Measurements from ENCODE around the gene ZNF831.

ZNF831 gene

DNA sequence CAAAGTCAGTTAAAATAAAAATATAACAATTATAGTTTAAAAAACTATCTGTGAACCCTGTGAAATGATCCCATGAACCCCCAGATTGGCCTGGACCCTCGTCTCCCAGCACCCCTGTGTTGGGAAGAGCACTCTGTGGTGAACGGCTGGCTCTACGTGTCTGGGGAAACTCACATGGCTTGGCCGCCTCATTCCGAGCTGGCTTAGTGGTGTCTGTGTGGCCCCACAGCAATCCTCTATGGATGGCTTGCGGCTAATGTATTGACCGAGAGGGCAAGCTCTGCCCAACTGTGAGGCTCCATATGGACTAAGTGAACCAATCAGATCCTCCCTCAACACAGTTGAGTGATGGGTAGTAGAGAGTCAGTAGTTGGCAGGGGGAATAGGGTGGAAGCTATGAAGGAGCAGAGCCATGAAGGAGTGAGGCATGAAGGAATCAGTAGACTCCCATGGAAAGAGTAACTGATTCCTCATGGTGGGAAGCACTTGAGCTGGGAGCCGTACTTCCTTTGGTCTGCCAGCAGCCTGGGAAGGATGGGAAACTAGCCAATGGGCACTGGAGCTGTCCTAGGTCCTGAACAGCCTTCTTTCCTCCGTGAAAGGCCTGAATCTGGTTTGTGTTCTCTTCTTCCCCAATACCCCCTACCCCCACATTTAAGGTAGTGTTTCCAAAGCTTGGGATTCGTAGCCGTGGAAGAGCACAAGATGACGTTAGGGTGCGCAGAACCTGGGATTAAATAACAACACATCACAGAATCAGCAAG is 21.6 kb upstream of the ZNF831 start:
- DNase-seq (ENCODE audit: low read depth): no peak

DNA sequence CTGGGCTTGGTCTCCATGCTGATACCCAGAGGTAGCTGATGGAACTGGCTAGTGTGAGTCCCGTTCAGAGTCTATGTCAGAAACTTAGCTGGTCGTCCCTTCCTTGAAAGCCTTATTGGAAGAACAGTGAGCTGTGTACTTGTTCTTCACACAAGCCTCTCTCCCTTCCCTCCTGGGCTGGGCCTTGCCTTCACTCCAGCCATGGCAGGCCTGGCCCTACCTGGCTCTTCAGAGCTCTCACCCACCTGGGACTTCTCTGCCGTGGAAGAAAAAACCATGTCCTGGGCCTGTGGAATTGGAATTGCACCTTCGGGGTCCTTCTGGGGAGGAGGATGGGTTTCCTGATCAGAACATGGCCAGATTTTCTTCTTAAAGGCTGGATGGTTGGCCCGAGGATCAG is 20.3 kb upstream of the ZNF831 start:
- DNase-seq (ENCODE audit: low read depth): no peak

DNA sequence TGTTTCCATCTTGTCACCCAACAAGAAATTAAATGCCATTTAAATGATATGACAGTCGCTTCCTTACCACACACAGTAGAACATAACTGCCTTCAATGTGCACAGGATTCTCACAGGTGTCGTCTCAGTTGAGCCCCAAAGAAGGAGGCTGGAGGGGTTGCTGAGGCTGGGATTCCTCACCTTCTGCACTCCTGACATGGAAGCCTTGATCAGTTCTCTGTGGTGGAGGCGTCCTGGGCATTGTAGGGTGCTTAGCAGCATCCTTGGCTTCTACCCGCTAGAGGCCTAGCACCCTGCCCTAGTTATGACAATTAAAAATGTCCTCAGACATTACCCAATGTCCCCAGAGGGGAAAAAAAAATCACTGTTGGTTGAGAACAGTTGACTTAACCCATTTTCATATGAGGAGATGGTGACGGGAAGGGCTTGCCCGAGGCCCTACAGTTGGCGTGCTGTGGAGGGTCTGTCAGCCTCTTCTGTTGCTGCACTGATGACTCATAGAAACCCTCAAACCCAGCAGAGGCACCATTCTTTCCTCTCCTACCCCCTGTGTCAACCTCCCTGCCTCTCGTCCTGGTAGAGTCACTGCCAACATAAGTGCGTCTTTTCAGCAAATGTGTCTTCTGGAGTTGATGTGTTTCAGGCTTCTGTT is 19.3 kb upstream of the ZNF831 start:
- no peak for DNase-seq (ENCODE audit: low read depth)

DNA sequence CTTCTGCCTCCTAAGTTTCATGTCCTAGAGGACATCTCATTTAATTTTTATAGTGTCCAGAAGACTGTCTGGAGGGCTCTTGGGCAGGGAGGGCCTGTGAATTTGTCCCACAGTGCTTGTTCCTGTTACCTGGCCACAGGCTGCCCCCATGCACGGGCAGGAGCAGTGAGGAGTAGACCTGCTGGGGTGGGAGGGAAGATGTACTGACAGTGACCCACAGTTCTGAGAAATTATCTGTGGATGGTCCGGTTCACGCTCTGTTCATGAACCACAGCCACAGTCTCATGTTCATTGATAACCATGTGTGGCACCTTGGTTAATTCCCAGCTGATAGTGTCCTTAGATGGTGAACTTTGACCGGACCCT is 18.8 kb upstream of the ZNF831 start:
- no peak for DNase-seq (ENCODE audit: low read depth)

DNA sequence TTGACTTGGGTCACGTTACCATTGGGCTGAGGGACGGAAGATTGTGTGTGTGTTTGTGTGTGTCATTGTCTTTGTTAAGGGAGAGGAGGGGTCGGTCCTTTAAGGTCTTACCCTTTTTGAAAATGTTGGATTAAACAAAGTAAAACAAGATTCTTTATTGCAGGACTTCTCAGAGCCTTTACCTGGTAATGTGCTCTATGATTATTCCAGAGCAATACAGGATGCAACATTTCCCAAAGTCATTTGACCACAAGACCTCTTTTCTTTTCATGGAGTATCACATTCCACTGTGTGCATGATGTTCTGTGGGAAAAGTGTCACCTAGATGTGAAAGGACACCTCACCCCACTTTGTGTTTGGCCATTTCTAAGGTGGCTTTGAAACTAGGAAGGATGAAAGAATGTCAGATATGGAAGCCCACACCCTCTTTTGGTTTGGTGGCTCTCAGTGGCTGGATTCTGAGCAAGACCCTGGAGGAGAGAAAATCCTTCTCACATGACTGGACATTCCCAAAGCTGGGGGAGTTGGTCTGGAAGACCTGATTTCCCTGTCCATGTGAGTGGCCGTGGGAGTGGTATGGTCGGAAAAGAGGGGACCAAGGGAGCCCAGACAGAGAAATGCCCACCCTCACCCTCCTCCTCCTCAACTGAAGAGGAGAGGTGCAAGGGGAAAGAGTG is 18.2 kb upstream of the ZNF831 start:
- DNase-seq (ENCODE audit: low read depth): no peak

DNA sequence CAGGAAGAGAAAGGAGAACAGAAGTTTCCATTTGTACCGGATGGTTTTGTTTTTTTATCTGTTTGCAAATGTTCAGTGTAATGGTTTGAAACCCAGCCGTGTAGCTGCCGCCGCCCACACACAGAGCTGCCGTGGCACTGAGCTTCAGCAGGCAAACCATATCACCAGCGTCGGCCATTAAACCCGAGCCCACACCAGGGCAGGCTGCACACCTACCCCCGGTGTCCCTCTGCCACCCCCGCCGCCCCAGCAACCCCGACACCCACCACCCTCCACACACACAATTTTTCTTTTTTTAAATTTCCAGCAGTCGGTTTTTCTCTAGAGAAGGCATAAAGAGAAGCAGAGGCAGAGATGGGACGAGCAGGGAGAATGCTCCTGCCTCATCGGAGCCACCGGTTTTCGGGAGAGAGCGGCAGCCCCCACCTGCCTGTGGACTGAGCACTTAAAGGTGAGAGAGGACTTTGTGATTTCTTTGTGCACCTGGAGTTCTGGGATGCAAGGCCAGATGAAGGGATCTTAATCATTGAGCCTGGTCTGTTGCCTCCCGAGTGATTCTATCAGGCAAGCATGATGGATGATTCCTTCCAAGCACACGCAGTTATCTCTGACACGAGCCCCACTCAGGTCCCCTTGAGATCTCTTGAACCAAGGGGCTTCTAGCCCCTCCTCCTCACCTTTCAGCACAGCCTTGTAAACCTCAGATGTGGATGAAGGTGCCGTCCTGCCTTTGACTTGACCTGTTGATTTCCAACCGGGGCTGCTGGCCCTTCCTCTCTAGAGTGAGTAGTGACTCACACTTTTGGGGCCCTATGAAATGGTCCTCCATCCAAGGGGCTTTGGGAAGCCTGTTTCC is 17.5 kb upstream of the ZNF831 start:
- peak; percentile 32 for DNase-seq (ENCODE audit: low read depth)

DNA sequence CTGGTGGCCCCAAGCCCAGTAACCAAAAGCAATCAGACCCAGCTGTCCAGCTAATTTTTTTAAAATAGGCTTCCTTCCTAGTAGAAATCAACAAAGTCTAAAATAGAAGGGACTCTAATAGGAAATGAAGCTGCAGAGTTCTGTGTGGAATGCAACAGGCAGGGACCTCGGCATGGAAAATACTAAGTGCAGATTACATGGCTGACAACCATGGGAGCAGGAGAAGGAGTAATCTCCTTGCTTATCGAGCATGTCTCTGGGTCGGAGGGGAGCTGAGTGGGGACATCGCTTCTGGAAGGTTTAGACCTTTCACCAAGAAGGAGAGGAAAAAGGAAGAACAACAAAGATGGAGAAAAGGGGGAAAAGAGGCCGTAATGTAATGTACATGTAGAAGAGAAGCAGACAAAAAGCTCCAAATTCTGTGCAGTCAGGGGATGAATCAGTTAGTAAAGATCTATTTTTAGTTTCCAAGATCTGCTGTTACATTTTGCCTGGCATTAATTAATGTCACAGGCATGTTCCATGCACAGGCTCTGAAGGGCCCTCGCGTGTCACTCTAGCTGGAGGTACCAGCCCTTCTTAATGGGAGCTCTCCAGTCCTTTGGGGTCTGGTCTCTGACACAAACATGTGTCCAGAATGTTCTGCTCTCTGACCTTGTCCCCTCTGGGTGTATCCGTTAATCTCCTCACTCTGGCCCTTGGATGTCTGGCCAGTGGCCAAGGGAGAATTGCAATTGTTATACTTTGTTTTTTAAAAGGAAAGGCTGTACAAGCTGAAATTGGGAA is 16.6 kb upstream of the ZNF831 start:
- no peak for DNase-seq (ENCODE audit: low read depth)

DNA sequence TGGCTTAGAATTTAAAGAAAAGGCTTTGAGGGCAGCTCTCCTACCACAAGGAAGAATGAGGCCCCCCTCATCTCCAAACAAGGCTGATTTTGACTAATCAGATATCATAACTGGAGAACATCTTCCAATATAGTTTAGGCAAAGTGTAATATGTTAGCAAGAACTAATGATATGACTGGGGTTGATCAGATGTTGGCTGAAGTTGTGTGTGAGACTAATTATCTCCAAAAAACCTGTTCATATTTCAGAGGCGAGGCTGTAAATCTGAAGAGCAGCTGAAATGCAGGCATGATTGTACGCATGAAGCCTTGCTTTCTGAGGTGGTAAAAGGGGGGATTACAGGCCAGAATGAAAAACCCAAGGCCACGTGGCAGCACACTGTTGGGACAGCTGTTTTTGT is 16.0 kb upstream of the ZNF831 start:
- no peak for DNase-seq (ENCODE audit: low read depth)

DNA sequence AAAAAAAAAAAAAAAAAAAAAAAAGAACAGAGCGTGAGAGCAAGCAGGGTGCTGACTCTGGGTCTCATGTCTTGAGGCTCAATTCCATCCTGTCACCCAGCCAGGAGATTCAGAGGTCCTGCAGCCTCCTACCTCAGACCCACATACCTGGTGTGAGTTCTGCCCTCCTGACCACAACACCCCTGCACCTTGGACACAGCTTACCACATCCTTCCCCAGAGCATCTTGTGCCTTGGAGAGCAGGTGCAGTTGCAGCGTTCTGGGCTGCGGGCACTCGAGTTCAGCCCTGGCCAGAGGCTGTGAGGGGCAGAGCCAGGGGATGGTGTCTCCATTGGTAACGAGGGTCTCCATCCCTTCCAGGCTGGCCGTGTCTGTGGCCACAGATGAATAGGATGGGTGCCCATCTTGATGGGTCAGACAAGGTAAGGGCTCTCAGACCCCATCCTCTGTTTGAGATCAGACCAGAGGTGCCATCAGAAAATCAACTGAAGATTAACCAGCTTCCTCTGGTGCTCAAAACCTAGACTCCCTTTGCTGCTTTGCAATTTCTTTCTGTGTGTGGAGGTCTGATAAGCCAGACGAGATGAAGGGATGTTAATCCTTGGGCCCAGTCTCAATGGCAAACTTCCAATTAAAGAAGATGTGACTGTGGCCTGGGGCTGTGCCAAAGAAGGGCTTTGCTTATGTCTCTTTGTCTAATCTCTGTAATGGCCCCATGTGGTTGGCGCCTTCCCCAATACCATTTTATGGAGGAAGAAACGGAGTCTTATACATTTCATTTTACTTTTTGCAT is 14.7 kb upstream of the ZNF831 start:
- DNase-seq (ENCODE audit: low read depth): no peak

DNA sequence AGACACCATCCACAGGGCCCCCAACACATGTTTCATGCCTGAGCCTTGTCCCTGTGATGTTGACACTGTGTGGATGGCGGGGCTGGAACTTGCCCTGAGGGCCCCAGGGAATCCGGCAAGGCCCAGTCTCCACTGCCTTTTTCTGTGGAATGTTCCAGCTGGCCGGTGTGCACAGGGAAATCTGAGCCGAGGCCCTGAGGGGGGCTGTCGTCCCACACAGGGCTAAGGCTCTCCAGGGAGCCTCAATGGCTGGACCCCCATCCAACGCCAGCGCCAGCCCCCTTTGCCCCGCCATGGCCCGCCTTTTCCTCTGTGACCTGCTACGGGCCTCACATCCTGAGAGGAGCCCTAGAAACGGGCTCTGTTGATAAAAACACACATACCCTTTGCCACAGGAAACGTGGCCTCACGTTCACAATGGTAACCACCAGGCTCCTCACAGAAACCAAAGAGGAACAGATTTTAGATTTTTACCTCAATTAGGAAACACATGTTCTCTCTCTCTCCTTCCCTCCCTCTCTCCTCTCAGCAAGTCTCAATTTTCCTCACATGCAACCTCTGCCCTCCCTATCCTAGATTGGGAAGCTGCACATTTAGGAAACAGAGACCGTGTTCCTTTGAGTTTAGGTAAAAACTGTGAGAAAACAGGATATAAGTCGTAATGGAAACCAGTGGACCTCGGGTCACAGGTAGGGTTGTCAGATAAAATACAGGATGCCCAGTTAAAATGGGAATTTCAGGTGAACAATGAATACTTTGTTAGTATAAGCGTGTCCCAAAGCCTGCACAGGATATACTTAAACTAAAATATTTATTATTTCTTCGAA is 13.7 kb upstream of the ZNF831 start:
- DNase-seq (ENCODE audit: low read depth): peak; percentile 44

DNA sequence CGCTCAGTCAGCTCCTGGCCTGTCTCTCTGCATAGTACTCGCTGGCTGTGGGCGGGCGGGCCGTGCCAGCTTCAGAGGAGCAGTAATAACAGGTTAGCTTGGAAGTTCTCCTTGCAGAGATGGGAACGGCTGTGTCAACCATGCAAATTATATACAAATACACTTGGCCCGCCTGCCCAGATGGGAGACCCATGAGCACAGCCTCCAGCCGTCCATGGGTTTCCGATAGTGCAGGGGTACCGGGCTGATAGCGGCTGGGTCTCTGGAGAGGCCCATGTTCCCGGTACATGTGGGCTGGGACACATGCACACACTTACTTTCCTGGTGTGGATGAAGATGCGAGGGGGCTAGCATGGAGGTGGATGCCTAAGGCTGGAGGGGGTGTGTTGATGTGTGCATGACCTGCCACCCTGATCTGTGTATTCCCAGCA is 12.8 kb upstream of the ZNF831 start:
- DNase-seq (ENCODE audit: low read depth): no peak

DNA sequence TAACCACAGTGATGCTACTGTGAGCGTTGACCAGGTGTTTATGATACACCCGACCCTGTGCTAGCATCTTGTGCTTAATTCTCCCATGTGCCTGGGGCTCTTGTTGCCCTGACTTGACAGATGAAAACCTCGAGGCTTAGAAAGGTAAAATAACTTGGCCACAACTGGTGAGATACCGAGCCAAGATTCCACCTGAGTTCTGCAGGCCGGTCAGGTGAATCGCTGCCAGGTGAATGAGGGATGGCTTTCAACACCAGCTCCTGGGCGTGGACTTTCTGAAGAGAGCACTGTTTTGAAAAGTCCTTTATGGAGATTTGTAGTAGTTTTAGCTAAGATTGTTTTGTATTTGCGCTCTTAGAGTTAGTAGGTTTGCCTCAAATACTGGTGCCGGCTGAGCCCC is 12.2 kb upstream of the ZNF831 start:
- no peak for DNase-seq (ENCODE audit: low read depth)

DNA sequence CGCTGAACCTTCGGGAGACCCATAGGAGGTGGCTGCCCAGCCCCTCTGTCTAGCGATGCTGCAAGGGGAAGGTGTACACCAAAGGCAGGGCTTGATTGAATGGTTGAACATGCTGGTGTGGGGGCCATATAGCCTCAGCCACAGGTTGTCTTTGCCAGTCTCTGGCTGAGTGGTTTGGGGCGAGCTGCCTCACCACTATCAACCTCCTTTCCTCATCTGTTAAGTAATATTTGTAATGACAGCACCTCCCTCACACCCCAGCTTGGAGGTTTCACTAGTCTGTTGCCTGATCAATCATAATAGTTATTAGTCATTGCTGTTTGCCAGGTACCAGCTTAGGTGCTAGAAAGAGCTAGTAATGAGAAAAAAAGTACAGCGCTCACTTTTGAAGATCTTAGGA is 11.8 kb upstream of the ZNF831 start:
- no peak for DNase-seq (ENCODE audit: low read depth)

DNA sequence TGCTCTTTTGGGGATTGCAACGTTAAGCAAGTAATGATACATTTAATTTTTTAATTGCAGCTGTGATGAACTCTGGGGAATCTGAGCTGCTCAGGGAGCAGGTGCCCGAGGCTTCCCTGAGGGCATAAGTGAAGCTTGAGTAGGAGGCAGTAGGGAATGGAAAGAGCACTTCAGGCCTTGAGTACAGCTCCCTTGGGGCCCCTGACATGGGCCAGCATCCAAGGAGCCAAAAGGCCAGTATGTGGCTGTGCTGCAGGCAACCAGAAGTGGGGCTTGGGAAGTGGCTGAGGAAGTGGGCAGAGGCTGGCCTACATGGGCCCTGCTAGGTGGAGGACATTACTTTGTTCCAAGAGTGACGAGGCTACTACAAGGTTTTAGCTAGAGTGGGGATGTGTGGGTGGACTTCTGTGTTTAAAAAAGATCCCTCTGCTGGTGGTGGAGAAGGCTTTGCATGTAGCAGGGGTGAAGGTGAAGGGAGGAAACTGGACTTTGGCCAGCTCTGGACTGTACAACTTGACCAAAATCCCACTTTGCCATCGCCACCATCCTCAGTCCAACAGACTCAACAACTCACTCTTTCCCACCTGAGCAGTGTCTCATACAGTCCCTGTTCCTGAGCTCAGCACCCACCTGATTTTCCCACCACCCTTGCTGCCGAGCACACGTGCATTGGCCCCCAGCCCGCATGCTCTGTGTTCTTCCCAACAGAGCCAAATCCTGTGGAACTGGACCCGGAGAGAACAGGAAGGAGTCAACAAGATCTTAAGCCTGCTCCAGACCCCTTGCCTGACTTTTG is 10.9 kb upstream of the ZNF831 start:
- no peak for DNase-seq (ENCODE audit: low read depth)

DNA sequence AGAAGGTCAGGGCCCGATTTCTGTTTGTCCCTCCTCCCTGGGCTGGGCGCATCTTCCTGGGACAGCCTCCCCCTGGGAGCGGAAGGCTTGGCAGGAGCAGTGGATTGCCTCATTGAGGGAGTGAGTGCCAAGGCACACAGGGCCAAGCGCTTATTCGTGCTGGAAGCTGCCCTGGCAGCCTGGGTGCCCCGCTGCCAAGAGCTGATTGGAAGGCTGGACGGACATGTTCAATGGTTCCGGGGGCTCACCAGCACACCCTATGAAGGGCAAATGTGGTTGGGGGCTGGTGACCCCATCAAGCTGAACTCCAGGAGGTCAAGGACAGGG is 10.3 kb upstream of the ZNF831 start:
- no peak for DNase-seq (ENCODE audit: low read depth)

DNA sequence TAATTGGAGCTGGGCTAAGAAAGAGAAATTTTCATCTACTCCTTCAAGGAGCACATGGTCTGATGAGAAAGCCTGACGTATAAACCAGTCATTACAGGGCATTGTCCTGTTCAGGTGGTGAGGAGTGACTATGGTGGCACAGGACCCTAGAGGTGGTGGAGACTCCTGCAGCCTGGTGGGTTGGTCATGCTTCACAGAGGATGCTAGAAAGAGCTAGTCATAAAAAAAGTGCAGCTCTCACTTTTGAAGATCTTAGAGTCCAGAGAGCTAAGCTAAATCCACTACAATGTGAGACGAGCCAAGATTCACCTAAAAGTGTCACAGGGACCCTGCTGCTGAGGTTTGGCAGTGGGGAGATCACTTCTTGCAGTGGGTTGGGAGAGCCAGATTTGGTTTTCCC is 9.8 kb upstream of the ZNF831 start:
- no peak for DNase-seq (ENCODE audit: low read depth)

DNA sequence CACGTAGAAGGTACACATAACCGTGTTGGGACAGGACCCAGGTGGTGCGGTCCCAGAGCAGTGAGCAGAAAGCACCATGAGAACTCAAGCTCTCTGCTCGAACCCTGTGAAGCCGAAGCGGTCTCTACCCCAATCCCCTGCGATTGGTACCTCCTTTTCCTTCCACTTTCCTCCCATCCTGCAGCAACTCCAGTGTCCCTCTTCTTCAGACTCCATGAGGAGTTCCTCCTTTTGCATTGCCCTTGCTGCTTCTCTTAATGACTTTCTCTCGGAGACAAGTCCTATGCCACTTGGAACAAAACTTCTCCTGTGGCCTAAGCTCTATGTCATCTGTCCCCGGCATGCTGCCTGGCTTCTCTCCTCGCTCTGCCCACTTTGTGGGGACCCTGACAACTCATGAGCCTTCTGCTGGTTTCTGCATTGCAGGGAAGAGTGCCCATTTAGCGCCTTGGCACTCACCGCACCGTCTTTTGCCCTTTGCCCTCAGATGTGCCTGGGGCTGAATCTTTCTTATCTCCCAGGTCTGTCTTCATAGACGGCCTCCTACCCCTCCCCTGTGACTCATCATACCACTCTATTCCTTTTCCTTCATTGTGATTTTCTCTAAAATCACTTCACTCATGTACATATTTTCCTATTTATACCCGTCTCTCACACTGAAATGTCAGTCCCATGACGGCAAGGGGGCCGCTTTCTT is 9.2 kb upstream of the ZNF831 start:
- no peak for DNase-seq (ENCODE audit: low read depth)

DNA sequence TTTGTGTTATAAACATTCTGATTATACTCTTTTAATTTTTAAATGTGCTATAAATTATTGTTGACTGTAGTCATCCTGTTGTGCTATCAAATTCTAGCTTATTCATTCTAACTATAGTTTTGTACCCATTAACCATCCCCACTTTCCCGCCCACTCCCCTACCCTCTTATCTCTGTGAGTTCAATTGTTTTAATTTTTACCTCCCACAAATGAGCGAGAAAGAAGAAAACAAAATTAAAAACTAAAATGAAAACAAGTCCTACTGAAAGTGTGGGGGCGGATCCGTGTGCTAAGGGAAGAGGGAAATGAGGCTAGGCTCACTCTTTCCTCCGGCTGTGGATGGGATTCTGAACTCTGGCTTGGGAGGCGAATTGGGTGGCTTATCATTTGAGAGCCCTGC is 6.6 kb upstream of the ZNF831 start:
- no peak for DNase-seq (ENCODE audit: low read depth)

DNA sequence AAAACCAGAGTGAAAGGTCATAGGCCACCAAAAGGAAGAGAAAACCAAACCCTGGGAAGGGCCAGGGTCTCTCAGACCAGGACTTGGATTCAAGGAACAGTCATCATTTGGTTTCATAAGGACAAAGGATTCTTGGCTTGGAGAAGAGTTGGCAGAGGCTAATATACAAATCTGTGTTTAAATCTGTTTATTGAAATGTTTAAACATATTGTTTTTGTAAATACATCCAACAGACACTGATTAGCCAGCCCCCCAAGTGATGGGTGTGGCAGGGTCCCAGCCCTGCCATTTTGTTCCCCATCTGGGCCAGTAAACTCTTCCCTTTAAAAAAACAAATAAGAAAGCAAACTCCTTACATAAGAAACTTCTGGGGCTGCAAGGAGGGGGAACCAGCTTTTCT is 6.1 kb upstream of the ZNF831 start:
- DNase-seq (ENCODE audit: low read depth): no peak
